ENCODE measurements around the gene RAPGEF6. TPM values are rescaled to one million over a fixed set of nuclear protein-coding genes. Genes with fewer than 3 reads are reported as not detected.

RAPGEF6 gene
- total RNA-seq, 4 donors from 2014 or later = 7.2 to 11.7 (median 8.5) TPM

DNA sequence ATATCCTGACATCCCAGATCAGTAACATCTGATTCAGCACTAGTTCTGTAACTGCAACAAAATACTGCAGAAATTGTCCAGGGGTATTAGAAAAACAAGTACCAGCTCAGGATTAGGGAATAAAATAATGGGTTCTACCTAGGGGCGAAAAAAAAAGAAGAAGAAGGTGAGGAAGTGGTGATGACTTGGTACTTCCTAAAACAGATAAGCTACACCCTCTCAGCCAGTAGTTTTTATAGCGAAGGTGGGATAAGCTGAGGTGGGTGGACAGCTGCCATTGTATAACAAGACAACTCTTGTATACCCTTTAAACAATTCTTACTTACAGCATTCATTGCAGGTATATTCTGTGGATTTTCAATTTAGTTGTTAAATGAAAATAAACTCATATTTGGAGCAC is 19.1 kb downstream of the RAPGEF6 start:
- in situ Hi-C loops (cut with MboI; ENCODE audit: low sequenced_read_pairs in 4 of 4) (no loop called here), intact Hi-C loops (cut with DNase I; ENCODE audit: low total_unique reads) (no loop called here)
- no peak for ATAC-seq
- Histone ChIP-seq H3K36me3 (no peaks in the 10 kb centered on the region), H3K27ac (no peak overlapping the region), H3K27me3 (no peaks in the 10 kb centered on the region), H3K4me3 (no peak overlapping the region), H3K9me3 (no peaks in the 10 kb centered on the region), H3K4me1 (peaks cover 8 to 23% of the 10 kb centered on the region in 2 donors)
- no peak for TF ChIP-seq POLR2A (IDR thresholded peaks at IDR 0.05)
- no peak for TF ChIP-seq CTCF (IDR thresholded peaks at IDR 0.05 in 4 of 5, conservative IDR thresholded peaks at IDR 0.05 in 1 of 5)
- no peak for DNase-seq

GRCh38 chr5:131613423-131613822 is 21.6 kb downstream of the RAPGEF6 start:
- Histone ChIP-seq H3K27ac (no peak overlapping the region), H3K36me3 (no peaks in the 10 kb centered on the region), H3K4me3 (no peak overlapping the region), H3K4me1 (peaks cover 29 to 30% of the 10 kb centered on the region in 2 donors), H3K9me3 (no peaks in the 10 kb centered on the region), H3K27me3 (no peaks in the 10 kb centered on the region)
- ATAC-seq (no peak), DNase-seq (no peak)
- intact Hi-C loops (cut with DNase I; ENCODE audit: low total_unique reads) = no loop called here
- in situ Hi-C loops (cut with MboI; ENCODE audit: low sequenced_read_pairs in 4 of 4) = no loop called here
- TF ChIP-seq POLR2A (IDR thresholded peaks at IDR 0.05) (no peak), CTCF (IDR thresholded peaks at IDR 0.05 in 4 of 5, conservative IDR thresholded peaks at IDR 0.05 in 1 of 5) (no peak)

DNA sequence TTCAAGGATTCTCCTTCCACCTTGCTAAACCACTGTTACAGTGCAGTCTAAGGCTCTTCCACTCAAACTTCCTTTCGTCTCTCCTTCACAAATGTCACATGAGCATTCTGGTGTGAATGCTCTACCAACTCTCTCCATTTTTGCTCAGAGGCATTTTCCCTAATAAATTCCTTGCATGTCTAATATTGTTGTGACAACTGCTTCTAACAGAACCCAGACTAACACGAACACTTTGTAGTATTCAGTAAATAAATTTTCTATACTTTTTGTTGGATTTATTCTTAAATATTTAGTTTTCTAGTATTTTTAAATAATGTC is 24.0 kb downstream of the RAPGEF6 start:
- H3K9me3 ChIP-seq = no peaks in the 10 kb centered on the region
- intact Hi-C loops (cut with DNase I; ENCODE audit: low total_unique reads) (no loop called here), in situ Hi-C loops (cut with MboI; ENCODE audit: low sequenced_read_pairs in 4 of 4) (no loop called here)
- DNase-seq (no peak), ATAC-seq (no peak)
- H3K27ac ChIP-seq = no peak overlapping the region
- peaks cover 44 to 45% of the 10 kb centered on the region in 2 donors for H3K4me1 ChIP-seq
- H3K4me3 ChIP-seq = no peak overlapping the region
- no peaks in the 10 kb centered on the region for H3K36me3 ChIP-seq
- TF ChIP-seq CTCF (IDR thresholded peaks at IDR 0.05 in 4 of 5, conservative IDR thresholded peaks at IDR 0.05 in 1 of 5) = no peak
- no peak for TF ChIP-seq POLR2A (IDR thresholded peaks at IDR 0.05)
- no peaks in the 10 kb centered on the region for H3K27me3 ChIP-seq

GRCh38 chr5:131610198-131611063 is 24.6 kb downstream of the RAPGEF6 start:
- H3K27me3 ChIP-seq = no peaks in the 10 kb centered on the region
- no peaks in the 10 kb centered on the region for H3K36me3 ChIP-seq
- no peak overlapping the region for H3K4me3 ChIP-seq
- peaks cover 44 to 45% of the 10 kb centered on the region in 2 donors for H3K4me1 ChIP-seq
- no peaks in the 10 kb centered on the region for H3K9me3 ChIP-seq
- H3K27ac ChIP-seq = no peak overlapping the region
- TF ChIP-seq CTCF (IDR thresholded peaks at IDR 0.05 in 4 of 5, conservative IDR thresholded peaks at IDR 0.05 in 1 of 5) = no peak
- TF ChIP-seq POLR2A (IDR thresholded peaks at IDR 0.05) = no peak
- no peak for ATAC-seq
- intact Hi-C loops (cut with DNase I; ENCODE audit: low total_unique reads) = no loop called here
- no peak for DNase-seq
- in situ Hi-C loops (cut with MboI; ENCODE audit: low sequenced_read_pairs in 4 of 4) = no loop called here
